ENCODE results near the gene WDR37.
A peak's percentile ranks its signal among the peaks of the same experiment; 100 is the strongest.

The WDR37 gene, protein sequence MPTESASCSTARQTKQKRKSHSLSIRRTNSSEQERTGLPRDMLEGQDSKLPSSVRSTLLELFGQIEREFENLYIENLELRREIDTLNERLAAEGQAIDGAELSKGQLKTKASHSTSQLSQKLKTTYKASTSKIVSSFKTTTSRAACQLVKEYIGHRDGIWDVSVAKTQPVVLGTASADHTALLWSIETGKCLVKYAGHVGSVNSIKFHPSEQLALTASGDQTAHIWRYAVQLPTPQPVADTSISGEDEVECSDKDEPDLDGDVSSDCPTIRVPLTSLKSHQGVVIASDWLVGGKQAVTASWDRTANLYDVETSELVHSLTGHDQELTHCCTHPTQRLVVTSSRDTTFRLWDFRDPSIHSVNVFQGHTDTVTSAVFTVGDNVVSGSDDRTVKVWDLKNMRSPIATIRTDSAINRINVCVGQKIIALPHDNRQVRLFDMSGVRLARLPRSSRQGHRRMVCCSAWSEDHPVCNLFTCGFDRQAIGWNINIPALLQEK

DNA sequence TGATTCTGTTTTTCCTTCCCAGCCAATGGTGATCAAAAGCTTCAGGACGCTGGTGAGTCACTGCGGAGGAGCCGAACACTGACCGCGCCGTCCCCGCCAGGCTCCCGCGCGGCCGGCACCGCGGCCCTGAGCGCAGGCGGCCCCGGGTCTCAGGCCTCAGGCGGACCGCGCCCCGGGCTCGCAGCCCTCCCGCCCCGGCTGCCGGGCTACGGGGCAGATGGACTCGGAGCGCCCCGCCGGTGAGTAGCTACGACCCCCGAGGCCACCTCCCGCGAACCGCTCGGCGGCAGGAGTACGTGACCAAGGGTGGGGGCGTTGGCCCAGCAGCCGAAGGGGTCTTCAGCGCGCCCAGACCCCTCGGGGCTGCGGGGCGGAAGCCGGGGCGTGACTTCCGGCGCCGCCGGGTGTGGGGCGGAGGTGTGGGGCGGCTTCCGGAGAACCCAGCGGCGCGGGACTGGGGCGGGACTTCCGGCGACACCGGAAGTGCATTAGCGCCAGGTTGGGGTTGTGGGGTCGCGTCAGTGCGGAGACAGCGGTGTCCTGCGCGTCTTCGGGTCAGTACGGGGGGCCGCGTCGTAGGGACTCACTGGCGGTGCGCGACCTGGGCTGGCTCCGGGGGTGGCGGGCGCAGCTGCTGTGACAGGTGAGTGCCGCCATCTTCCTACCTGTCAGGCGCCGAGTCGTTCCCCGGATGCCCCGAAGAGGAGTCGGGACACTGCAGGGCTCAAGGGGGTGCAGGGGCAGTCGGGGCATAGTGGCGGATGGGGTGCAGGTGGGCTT is at the start of gene WDR37:
WDR37 (plus strand) TSS at position 60 of the 780 bp plus-strand sequence. CDS start 15,771 bp downstream, outside the sequence.
- ChIA-PET POLR2A (interaction anchor here (1.2 to 1.4 kb wide), 2 partner anchors 23 to 125 kb away, joined by 3 to 4 read pairs; partner anchors contain the start of gene LARP4B), CTCF (interaction anchor here (0.7 to 1.1 kb wide), 4 partner anchors 14 to 64 kb away, joined by 3 to 9 read pairs (median 3); no protein-coding TSS in a partner anchor)
- Histone ChIP-seq H3K9me3 (ENCODE audit: control insufficient read depth, insufficient read depth, low read depth, low read length) (no peaks in the 10 kb centered on the region), H3K4me3 (ENCODE audit: low read depth, low read length) (peak within 1 kb of the TSS; percentile 93), H3K27ac (ENCODE audit: extremely low read depth, low read depth, low read length) (peak within 1 kb of the TSS; percentile 93), H3K36me3 (ENCODE audit: control insufficient read depth in 2 of 2, insufficient read depth in 1 of 2, low read length in 2 of 2) (peaks cover 0 to 39% of the 10 kb centered on the region in 2 experiments), H3K4me1 (ENCODE audit: control insufficient read depth, insufficient read depth, low read length) (peaks cover 5% of the 10 kb centered on the region)
- TF ChIP-seq ZNF221 (tag by site-specific recombination; IDR thresholded peaks at IDR 0.05; ENCODE audit: borderline replicate concordance) (no peak), ZBTB8A (tag by site-specific recombination; IDR thresholded peaks at IDR 0.05) (peak; percentile 95), SP3 (tag by site-specific recombination; IDR thresholded peaks at IDR 0.05) (peak; percentile 78), ZNF837 (tag by site-specific recombination; IDR thresholded peaks at IDR 0.05) (no peak; the same call in 1 of the 2 replicates), ZNF488 (tag by site-specific recombination; IDR thresholded peaks at IDR 0.05) (no peak), KLF16 (tag by site-specific recombination; IDR thresholded peaks at IDR 0.05) (peak; percentile 58; the same call in 1 of the 2 replicates), ZNF354C (tag by site-specific recombination; IDR thresholded peaks at IDR 0.05; ENCODE audit: borderline replicate concordance, low read depth) (no peak), ZNF664 (tag by site-specific recombination; IDR thresholded peaks at IDR 0.05) (no peak), ZSCAN23 (tag by site-specific recombination; IDR thresholded peaks at IDR 0.05) (no peak), ZEB2 (tag by site-specific recombination; IDR thresholded peaks at IDR 0.05) (no peak; the same call in none of the 2 replicates), GLI2 (tag by site-specific recombination; IDR thresholded peaks at IDR 0.05; ENCODE audit: borderline replicate concordance, low read depth) (no peak), ZIC2 (tag by site-specific recombination; IDR thresholded peaks at IDR 0.05) (no peak), ZBTB21 (tag by site-specific recombination; IDR thresholded peaks at IDR 0.05) (peak; percentile 22), ZBTB7A (tag by site-specific recombination; IDR thresholded peaks at IDR 0.05; ENCODE audit: low read depth) (peak; percentile 96), ZNF510 (tag by site-specific recombination; IDR thresholded peaks at IDR 0.05; ENCODE audit: insufficient replicate concordance) (no peak), ZNF433 (tag by site-specific recombination; IDR thresholded peaks at IDR 0.05; ENCODE audit: low read depth) (no peak), YY1 (tag by site-specific recombination; IDR thresholded peaks at IDR 0.05) (peak; percentile 71; the same call in 1 of the 2 replicates), KLF9 (tag by site-specific recombination; IDR thresholded peaks at IDR 0.05; ENCODE audit: low read depth) (peak; percentile 72; the same call in 1 of the 2 replicates), ZNF248 (tag by site-specific recombination; IDR thresholded peaks at IDR 0.05) (no peak), KLF17 (tag by site-specific recombination; IDR thresholded peaks at IDR 0.05) (no peak), MZF1 (tag by site-specific recombination; IDR thresholded peaks at IDR 0.05; ENCODE audit: borderline replicate concordance) (no peak), ZNF324 (tag by site-specific recombination; IDR thresholded peaks at IDR 0.05) (0 out of 2 replicates have a peak, but pooled peaks have one; percentile 36), HOXD13 (CRISPR knock-in tag; IDR thresholded peaks at IDR 0.05; ENCODE audit: borderline replicate concordance) (no peak), ZNF555 (tag by site-specific recombination; conservative IDR thresholded peaks at IDR 0.05) (no peak), AEBP2 (tag by site-specific recombination; IDR thresholded peaks at IDR 0.05; ENCODE audit: borderline replicate concordance) (no peak), ZFHX2 (tag by site-specific recombination; conservative IDR thresholded peaks at IDR 0.05) (peak; percentile 74), ZNF16 (tag by site-specific recombination; IDR thresholded peaks at IDR 0.05; ENCODE audit: low read depth) (no peak), ZNF174 (tag by site-specific recombination; IDR thresholded peaks at IDR 0.05) (no peak)
- TF ChIP-seq, protein P1, sequence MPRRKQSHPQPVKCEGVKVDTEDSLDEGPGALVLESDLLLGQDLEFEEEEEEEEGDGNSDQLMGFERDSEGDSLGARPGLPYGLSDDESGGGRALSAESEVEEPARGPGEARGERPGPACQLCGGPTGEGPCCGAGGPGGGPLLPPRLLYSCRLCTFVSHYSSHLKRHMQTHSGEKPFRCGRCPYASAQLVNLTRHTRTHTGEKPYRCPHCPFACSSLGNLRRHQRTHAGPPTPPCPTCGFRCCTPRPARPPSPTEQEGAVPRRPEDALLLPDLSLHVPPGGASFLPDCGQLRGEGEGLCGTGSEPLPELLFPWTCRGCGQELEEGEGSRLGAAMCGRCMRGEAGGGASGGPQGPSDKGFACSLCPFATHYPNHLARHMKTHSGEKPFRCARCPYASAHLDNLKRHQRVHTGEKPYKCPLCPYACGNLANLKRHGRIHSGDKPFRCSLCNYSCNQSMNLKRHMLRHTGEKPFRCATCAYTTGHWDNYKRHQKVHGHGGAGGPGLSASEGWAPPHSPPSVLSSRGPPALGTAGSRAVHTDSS (tag by site-specific recombination; IDR thresholded peaks at IDR 0.05), result 0 out of 2 replicates have a peak, but pooled peaks have one; percentile 18
- TF ChIP-seq, protein P2, sequence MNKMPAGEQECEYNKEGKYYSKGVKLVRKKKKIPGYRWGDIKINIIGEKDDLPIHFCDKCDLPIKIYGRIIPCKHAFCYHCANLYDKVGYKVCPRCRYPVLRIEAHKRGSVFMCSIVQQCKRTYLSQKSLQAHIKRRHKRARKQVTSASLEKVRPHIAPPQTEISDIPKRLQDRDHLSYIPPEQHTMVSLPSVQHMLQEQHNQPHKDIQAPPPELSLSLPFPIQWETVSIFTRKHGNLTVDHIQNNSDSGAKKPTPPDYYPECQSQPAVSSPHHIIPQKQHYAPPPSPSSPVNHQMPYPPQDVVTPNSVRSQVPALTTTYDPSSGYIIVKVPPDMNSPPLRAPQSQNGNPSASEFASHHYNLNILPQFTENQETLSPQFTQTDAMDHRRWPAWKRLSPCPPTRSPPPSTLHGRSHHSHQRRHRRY (tag by site-specific recombination; IDR thresholded peaks at IDR 0.05), result no peak

Measured in HEK293 (cell line).